GM12878 (cell line): ENCODE data around the gene MIA2. TPM values are rescaled to one million over a fixed set of nuclear protein-coding genes. Genes with fewer than 3 reads are reported as not detected.

Source experiments
- ATAC-seq: fragments of 200-7000 bp; cut with Tn5 transposase; 3 replicates; pipeline ENCODE4 v1.9.1; 2020; ENCODE audit warnings: mild to moderate bottlenecking, moderate library complexity
- BruUV-seq: library from RNA; stranded (reverse); fragments of 400-500 nt; replicated peaks from 2 replicates; lab custom pipeline; 2021; lab: Mats Ljungman, UMichigan
- CTCF ChIA-PET: fragments of 300-600 bp; sonication (Branson Sonifier 250); formaldehyde crosslinking; extraction: SDS; loops from one replicate; lab custom pipeline; 2021; ENCODE audit warnings: inconsistent platforms; lab: Yijun Ruan, JAX
- POLR2A ChIA-PET: fragments of 350-600 bp; formaldehyde crosslinking; extraction: SDS; loops from one replicate; lab custom pipeline; 2021; ENCODE audit warnings: inconsistent platforms; lab: Charles Lee
- RAD21 ChIA-PET: fragments of 300-600 bp; sonication (Branson Sonifier 250); formaldehyde crosslinking; loops from one replicate; lab custom pipeline; 2023; ENCODE audit warnings: antibody characterized with exemption; ENCODE audit not compliant: unreplicated experiment; lab: Charles Lee
- SMC1A ChIA-PET: fragments of 300-600 bp; sonication (Branson Sonifier 250); formaldehyde crosslinking; loops from one replicate; lab custom pipeline; 2023; ENCODE audit not compliant: unreplicated experiment, uncharacterized antibody; lab: Charles Lee
- DNase-seq: peaks from one replicate; pipeline ENCODE4 v3.0.0-alpha.2; 2011; ENCODE audit warnings: low read depth, low spot score
- FAIRE-seq: peaks from 3 replicates; lab custom pipeline; 2011; peaks lifted over from hg19 to GRCh38; lab: Jason Lieb, UNC
- H2AFZ ChIP-seq: 2 replicates; pipeline ENCODE4 v1.6.0; 2011; ENCODE audit warnings: low read depth, low read length, control low read depth; ENCODE audit not compliant: control insufficient read depth
- H3K27ac ChIP-seq: 2 replicates; pipeline ENCODE4 v1.5.1; 2011; ENCODE audit warnings: control low read depth; ENCODE audit not compliant: control insufficient read depth, insufficient read depth
- H3K27me3 ChIP-seq, 2 experiments: replicated peaks in 1 of 2; 2 replicates each; pipeline versions ENCODE4 v1.6.0 to v1.6.1; 2011; ENCODE audit warnings: low read length in 1 of 2; ENCODE audit not compliant: control insufficient read depth in 2 of 2, insufficient read depth in 2 of 2
- H3K36me3 ChIP-seq, 2 experiments: 2 replicates each; pipeline ENCODE4 v1.5.1; 2011; ENCODE audit warnings: low read length in 1 of 2; ENCODE audit not compliant: control insufficient read depth in 2 of 2, insufficient read depth in 2 of 2
- H3K4me1 ChIP-seq: 2 replicates; pipeline ENCODE4 v1.6.1; 2011; ENCODE audit warnings: mild to moderate bottlenecking, low read length, moderate library complexity, mixed read lengths; ENCODE audit not compliant: control insufficient read depth, insufficient read depth
- H3K4me2 ChIP-seq: 2 replicates; pipeline ENCODE4 v1.6.0; 2011; ENCODE audit warnings: control low read depth; ENCODE audit not compliant: control insufficient read depth, insufficient read depth
- H3K4me3 ChIP-seq: fragments of 200-600 bp; sonication (generic); 2 replicates; pipeline ENCODE4 v1.5.1; 2016
- H3K79me2 ChIP-seq: 2 replicates; pipeline ENCODE4 v1.6.0; 2011; ENCODE audit warnings: low read length; ENCODE audit not compliant: control insufficient read depth, insufficient read depth
- H3K9ac ChIP-seq: 2 replicates; pipeline ENCODE4 v1.8.0; 2011; ENCODE audit warnings: low read length, control low read depth, mixed read lengths; ENCODE audit not compliant: control insufficient read depth, insufficient read depth
- H3K9me3 ChIP-seq: replicated peaks from 3 replicates; pipeline ENCODE4 v1.5.1; 2011; ENCODE audit warnings: mild to moderate bottlenecking, low read length; ENCODE audit not compliant: control insufficient read depth, insufficient read depth
- H4K20me1 ChIP-seq: 2 replicates; pipeline ENCODE4 v1.6.0; 2011; ENCODE audit not compliant: control insufficient read depth, insufficient read depth
- EED ChIP-seq: sonication (generic); IDR thresholded peaks from 2 replicates; pipeline ENCODE4 v1.6.1; 2016; ENCODE audit warnings: antibody characterized with exemption, low read depth
- POLR2AphosphoS5 ChIP-seq: IDR thresholded peaks from 2 replicates; pipeline ENCODE4 v1.6.1; 2011; ENCODE audit warnings: mild to moderate bottlenecking, low read length, inconsistent platforms
- SMC3 ChIP-seq: IDR thresholded peaks from 2 replicates; pipeline ENCODE4 v1.6.1; 2011; ENCODE audit warnings: low read length, improper control_type of control experiment, borderline replicate concordance
- SPI1 ChIP-seq: IDR thresholded peaks from 2 replicates; pipeline ENCODE4 v1.6.1; 2011; ENCODE audit warnings: low read depth, mild to moderate bottlenecking, low read length, moderate library complexity, borderline replicate concordance; ENCODE audit not compliant: insufficient read depth
- SUPT20H ChIP-seq: IDR thresholded peaks from 2 replicates; pipeline ENCODE4 v1.6.1; 2011; ENCODE audit warnings: low read depth, mild to moderate bottlenecking, low read length, moderate library complexity, borderline replicate concordance; ENCODE audit not compliant: control insufficient read depth
- TCF3 ChIP-seq: IDR thresholded peaks from 2 replicates; pipeline ENCODE4 v1.6.1; 2012; ENCODE audit warnings: low read depth, mild to moderate bottlenecking, low read length, borderline replicate concordance; ENCODE audit not compliant: insufficient read depth
- WGBS: methylation state at CpG from one replicate; pipeline ENCODE4 v1.1.6; 2016; ENCODE audit warnings: low lambda C conversion rate; ENCODE audit not compliant: insufficient replicate concordance, insufficient coverage; ENCODE audit errors: missing lambda C conversion rate; 5-methylcytosine and 5-hydroxymethylcytosine counted together
- in situ Hi-C: fragments of 300-500 bp; cut with MboI; formaldehyde crosslinking; loops from 9 replicates; pipeline ENCODE4 v1.14.3; 2018; ENCODE audit warnings: mixed read lengths
- intact Hi-C: fragments of 100-400 bp; cut with micrococcal nuclease; formaldehyde crosslinking; loops from one replicate; pipeline ENCODE4 v1.14.2; 2022; ENCODE audit not compliant: unreplicated experiment
- polyA plus RNA-seq, 11 experiments: library from polyadenylated mRNA; depleted of rRNA in 4 of 11; unstranded in 6 of 11; stranded (reverse) in 5 of 11; fragments of >200 nt; fragmentation: Nextera tagmentation in 4 of 11; fragmentation: Illumina TruSeq in 1 of 11; extraction: Ambion mirVana in 4 of 11; extraction: Trizol in 1 of 11; gene quantifications; 1 replicate in 1 of 11; 2 replicates in 10 of 11; pipeline versions ENCODE4 v1.2.1 to v1.2.3, GENCODE V29; 2011 to 2016; ENCODE audit warnings: inconsistent platforms in 2 of 11, missing spikeins in 2 of 11, low read depth in 1 of 11
- total RNA-seq, 4 experiments: library from RNA; depleted of rRNA in 3 of 4; stranded (reverse); fragments of >200 nt in 3 of 4; fragmentation: Illumina TruSeq in 1 of 4; extraction: Trizol in 1 of 4; gene quantifications; 2 replicates each; pipeline versions ENCODE4 v1.2.1 to v1.2.3, GENCODE V29; 2013 to 2021
- TF ChIP-seq, protein P1 (sequence below): IDR thresholded peaks from 2 replicates; pipeline ENCODE4 v1.6.1; 2012; ENCODE audit warnings: low read length, inconsistent platforms
- TF ChIP-seq, protein P2 (sequence below): IDR thresholded peaks from 2 replicates; pipeline ENCODE4 v1.6.1; 2011; ENCODE audit warnings: mild to moderate bottlenecking, low read depth, low read length, moderate library complexity; ENCODE audit not compliant: insufficient replicate concordance

Gene MIA2
- total and polyA plus RNA-seq, 10 of the 15 experiments (the other 5 are each of a cell fraction or from before 2014, with no cell fraction given), result 6.3 to 36.8 (median 17.1) TPM

DNA sequence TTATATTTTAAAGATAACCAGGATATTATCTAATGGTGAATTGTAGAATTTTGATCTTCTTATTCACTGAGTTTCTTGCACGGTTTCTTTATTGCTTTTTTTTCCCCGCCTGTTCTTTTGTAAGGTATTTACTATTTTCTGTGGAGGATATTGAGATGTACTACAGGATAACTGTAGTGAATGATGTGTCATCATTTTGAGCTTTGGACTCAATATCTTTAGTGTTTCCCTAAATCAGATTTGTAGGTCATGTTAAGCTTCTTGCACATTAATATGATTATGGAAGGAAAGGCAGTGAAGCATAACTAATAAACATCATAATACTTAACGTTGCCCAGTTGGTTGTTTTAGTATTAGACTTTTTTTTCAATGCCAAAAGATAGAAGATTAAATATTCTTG is 117.2 kb downstream of the MIA2 start:
- no TSS peak for BruUV-seq
- no peak overlapping the region for H3K27ac ChIP-seq

More for the DNA sequence above, 117.2 kb downstream of the MIA2 start:
- ATAC-seq (no peak), DNase-seq (no peak), FAIRE-seq (no peak)
- ChIA-PET SMC1A (no interaction called here), RAD21 (no interaction called here), POLR2A (no interaction called here), CTCF (no interaction called here)
- intact Hi-C loops (no loop called here), in situ Hi-C loops (no loop called here)
- H2AFZ ChIP-seq, result no peak overlapping the region
- H3K36me3 ChIP-seq, result no peaks in the 10 kb centered on the region
- no peak overlapping the region for H3K4me3 ChIP-seq
- no peaks in the 10 kb centered on the region for H3K4me1 ChIP-seq
- no peak overlapping the region for H3K4me2 ChIP-seq
- H4K20me1 ChIP-seq, result no peaks in the 10 kb centered on the region
- H3K27me3 ChIP-seq, result no peaks in the 10 kb centered on the region
- no peak overlapping the region for H3K9ac ChIP-seq
- TF ChIP-seq, protein P1, sequence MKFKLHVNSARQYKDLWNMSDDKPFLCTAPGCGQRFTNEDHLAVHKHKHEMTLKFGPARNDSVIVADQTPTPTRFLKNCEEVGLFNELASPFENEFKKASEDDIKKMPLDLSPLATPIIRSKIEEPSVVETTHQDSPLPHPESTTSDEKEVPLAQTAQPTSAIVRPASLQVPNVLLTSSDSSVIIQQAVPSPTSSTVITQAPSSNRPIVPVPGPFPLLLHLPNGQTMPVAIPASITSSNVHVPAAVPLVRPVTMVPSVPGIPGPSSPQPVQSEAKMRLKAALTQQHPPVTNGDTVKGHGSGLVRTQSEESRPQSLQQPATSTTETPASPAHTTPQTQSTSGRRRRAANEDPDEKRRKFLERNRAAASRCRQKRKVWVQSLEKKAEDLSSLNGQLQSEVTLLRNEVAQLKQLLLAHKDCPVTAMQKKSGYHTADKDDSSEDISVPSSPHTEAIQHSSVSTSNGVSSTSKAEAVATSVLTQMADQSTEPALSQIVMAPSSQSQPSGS, result no peak
- no peak for TF ChIP-seq SPI1
- no peak for TF ChIP-seq SMC3
- no peak for TF ChIP-seq TCF3
- TF ChIP-seq EED, result no peak
- TF ChIP-seq POLR2AphosphoS5, result no peak
- no peak for TF ChIP-seq SUPT20H
- TF ChIP-seq, protein P2, sequence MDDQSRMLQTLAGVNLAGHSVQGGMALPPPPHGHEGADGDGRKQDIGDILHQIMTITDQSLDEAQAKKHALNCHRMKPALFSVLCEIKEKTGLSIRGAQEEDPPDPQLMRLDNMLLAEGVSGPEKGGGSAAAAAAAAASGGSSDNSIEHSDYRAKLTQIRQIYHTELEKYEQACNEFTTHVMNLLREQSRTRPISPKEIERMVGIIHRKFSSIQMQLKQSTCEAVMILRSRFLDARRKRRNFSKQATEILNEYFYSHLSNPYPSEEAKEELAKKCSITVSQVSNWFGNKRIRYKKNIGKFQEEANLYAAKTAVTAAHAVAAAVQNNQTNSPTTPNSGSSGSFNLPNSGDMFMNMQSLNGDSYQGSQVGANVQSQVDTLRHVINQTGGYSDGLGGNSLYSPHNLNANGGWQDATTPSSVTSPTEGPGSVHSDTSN, result no peak
- no peaks in the 10 kb centered on the region; the same call in 1 of the 3 replicates for H3K9me3 ChIP-seq
- H3K79me2 ChIP-seq, result no peaks in the 10 kb centered on the region
- 90% methylated on average over 3 of the region's 3 CpGs for WGBS
